Measurements from ENCODE around the gene CAMK2A. TPM values are rescaled to one million over a fixed set of nuclear protein-coding genes. Genes with fewer than 3 reads are reported as not detected.

Gene CAMK2A
- total RNA-seq, 2 donors from 2014 or later: 0.05 to 0.61 TPM

- Histone ChIP-seq H3K36me3 (peaks cover 3% of the 10 kb centered on the region), H3K4me3 (no peak overlapping the region), H3K4me1 (peaks cover 10% of the 10 kb centered on the region), H3K27me3 (no peaks in the 10 kb centered on the region), H3K9me3 (no peaks in the 10 kb centered on the region), H3K27ac (peak overlapping the region; percentile 55), H3K9ac (ENCODE audit: low read depth in 2 of 2, low read length in 2 of 2) (peak overlapping the region in 1 of 2 donors; percentile 80)
- TF ChIP-seq, protein P1, sequence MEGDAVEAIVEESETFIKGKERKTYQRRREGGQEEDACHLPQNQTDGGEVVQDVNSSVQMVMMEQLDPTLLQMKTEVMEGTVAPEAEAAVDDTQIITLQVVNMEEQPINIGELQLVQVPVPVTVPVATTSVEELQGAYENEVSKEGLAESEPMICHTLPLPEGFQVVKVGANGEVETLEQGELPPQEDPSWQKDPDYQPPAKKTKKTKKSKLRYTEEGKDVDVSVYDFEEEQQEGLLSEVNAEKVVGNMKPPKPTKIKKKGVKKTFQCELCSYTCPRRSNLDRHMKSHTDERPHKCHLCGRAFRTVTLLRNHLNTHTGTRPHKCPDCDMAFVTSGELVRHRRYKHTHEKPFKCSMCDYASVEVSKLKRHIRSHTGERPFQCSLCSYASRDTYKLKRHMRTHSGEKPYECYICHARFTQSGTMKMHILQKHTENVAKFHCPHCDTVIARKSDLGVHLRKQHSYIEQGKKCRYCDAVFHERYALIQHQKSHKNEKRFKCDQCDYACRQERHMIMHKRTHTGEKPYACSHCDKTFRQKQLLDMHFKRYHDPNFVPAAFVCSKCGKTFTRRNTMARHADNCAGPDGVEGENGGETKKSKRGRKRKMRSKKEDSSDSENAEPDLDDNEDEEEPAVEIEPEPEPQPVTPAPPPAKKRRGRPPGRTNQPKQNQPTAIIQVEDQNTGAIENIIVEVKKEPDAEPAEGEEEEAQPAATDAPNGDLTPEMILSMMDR (IDR thresholded peaks at IDR 0.05): no peak
- intact Hi-C loops (cut with DNase I): no loop called here
- DNase-seq: no peak
Observed at GRCh38 chr5:150208187-150209098, 81.1 kb downstream of the CAMK2A start.

- DNase-seq: no peak
- H3K9ac ChIP-seq (ENCODE audit: low read depth in 2 of 2, low read length in 2 of 2): no peak overlapping the region
- H3K27ac ChIP-seq: no peak overlapping the region
- no peak overlapping the region for H3K4me3 ChIP-seq
- no peaks in the 10 kb centered on the region for H3K9me3 ChIP-seq
- H3K36me3 ChIP-seq: peaks cover 3% of the 10 kb centered on the region
- intact Hi-C loops (cut with DNase I): no loop called here
- H3K27me3 ChIP-seq: no peaks in the 10 kb centered on the region
- H3K4me1 ChIP-seq: peaks cover 10% of the 10 kb centered on the region
- TF ChIP-seq, protein P1 (IDR thresholded peaks at IDR 0.05): no peak
Observed at GRCh38 chr5:150206779-150207115, 82.8 kb downstream of the CAMK2A start.

GRCh38 chr5:150206098-150206778 is 83.3 kb downstream of the CAMK2A start:
- Histone ChIP-seq H3K9ac (ENCODE audit: low read depth in 2 of 2, low read length in 2 of 2) (no peak overlapping the region), H3K27ac (no peak overlapping the region), H3K4me3 (no peak overlapping the region), H3K4me1 (peaks cover 10% of the 10 kb centered on the region), H3K36me3 (peaks cover 3% of the 10 kb centered on the region), H3K9me3 (no peaks in the 10 kb centered on the region), H3K27me3 (no peaks in the 10 kb centered on the region)
- intact Hi-C loops (cut with DNase I): no loop called here
- no peak for DNase-seq
- TF ChIP-seq, protein P1 (IDR thresholded peaks at IDR 0.05): no peak

DNA sequence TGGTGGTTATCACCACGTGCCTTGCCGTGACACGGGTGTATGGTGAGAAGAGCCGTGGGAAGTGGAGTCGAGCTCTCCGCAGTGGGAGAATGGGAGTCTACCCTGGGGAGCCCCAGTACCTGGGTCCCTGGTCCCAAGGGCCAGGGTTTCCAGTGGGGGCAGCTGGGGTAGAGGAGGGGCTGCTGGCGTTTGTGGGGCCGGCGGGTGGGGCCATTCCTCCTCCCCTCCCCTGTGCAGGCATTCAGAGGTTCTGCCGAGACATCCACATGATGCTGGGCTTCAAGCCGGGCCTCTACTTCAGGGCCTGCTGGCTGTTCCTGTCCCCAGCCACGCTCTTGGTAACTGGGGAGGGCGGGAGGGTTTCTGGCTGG is 85.0 kb downstream of the CAMK2A start:
- Histone ChIP-seq H3K4me1 (peaks cover 10% of the 10 kb centered on the region), H3K27ac (no peak overlapping the region), H3K27me3 (no peaks in the 10 kb centered on the region), H3K9me3 (no peaks in the 10 kb centered on the region), H3K36me3 (peaks cover 3% of the 10 kb centered on the region), H3K9ac (ENCODE audit: low read depth in 2 of 2, low read length in 2 of 2) (no peak overlapping the region), H3K4me3 (no peak overlapping the region)
- TF ChIP-seq, protein P1 (IDR thresholded peaks at IDR 0.05): no peak
- no peak for DNase-seq
- intact Hi-C loops (cut with DNase I): no loop called here

GRCh38 chr5:150203832-150204589 is 85.6 kb downstream of the CAMK2A start:
- TF ChIP-seq, protein P1 (IDR thresholded peaks at IDR 0.05): no peak
- H3K4me3 ChIP-seq: no peak overlapping the region
- no peaks in the 10 kb centered on the region for H3K27me3 ChIP-seq
- no peak overlapping the region for H3K9ac ChIP-seq (ENCODE audit: low read depth in 2 of 2, low read length in 2 of 2)
- no peak overlapping the region for H3K27ac ChIP-seq
- H3K9me3 ChIP-seq: no peaks in the 10 kb centered on the region
- H3K36me3 ChIP-seq: peaks cover 3% of the 10 kb centered on the region
- H3K4me1 ChIP-seq: peaks cover 4% of the 10 kb centered on the region
- no peak for DNase-seq
- intact Hi-C loops (cut with DNase I): no loop called here

Data from colonic mucosa (tissue), 4 donors.